CD1c-positive myeloid dendritic cell (primary cell): ENCODE results near the gene CR1.
"Not testable (repeated sequence)": the region's sequence is repeated elsewhere in the genome, so short reads cannot be mapped to it uniquely, and the experiment has no call there.

Experiments
- DNase-seq: peaks from one replicate; pipeline ENCODE4 v3.0.0-alpha.2; 2016; ENCODE audit errors: extremely low spot score

The CR1 gene

GRCh38 chr1:207503950-207504349, 8.0 kb downstream of the CR1 start:
- DNase-seq, result no peak

- DNase-seq, result no peak
Measured at GRCh38 chr1:207504438-207504837, 8.5 kb downstream of the CR1 start.

GRCh38 chr1:207510444-207510843, 14.5 kb downstream of the CR1 start:
- no peak for DNase-seq

- DNase-seq, result no peak
Measured at GRCh38 chr1:207514890-207515289, 18.9 kb downstream of the CR1 start.

- DNase-seq, result no peak
Measured at GRCh38 chr1:207516729-207517128, 20.8 kb downstream of the CR1 start.

- no peak for DNase-seq
Measured at GRCh38 chr1:207518608-207519236, 22.8 kb downstream of the CR1 start.

- DNase-seq, result no peak
Measured at GRCh38 chr1:207519505-207520399, 23.8 kb downstream of the CR1 start.

GRCh38 chr1:207520400-207521345, 24.7 kb downstream of the CR1 start:
- DNase-seq, result not testable (repeated sequence)

- DNase-seq, result not testable (repeated sequence)
Measured at GRCh38 chr1:207525239-207525638, 29.3 kb downstream of the CR1 start.

GRCh38 chr1:207528401-207528800, 32.4 kb downstream of the CR1 start:
- not testable (repeated sequence) for DNase-seq

GRCh38 chr1:207536263-207536662, 40.3 kb downstream of the CR1 start:
- not testable (repeated sequence) for DNase-seq

GRCh38 chr1:207546677-207547357, 50.9 kb downstream of the CR1 start:
- not testable (repeated sequence) for DNase-seq

GRCh38 chr1:207554823-207555222, 58.9 kb downstream of the CR1 start:
- DNase-seq, result not testable (repeated sequence)

GRCh38 chr1:207565546-207566468, 69.8 kb downstream of the CR1 start:
- DNase-seq, result peak; percentile 6

GRCh38 chr1:207571926-207572325, 76.0 kb downstream of the CR1 start:
- DNase-seq, result not testable (repeated sequence)

GRCh38 chr1:207573074-207573473, 77.1 kb downstream of the CR1 start:
- DNase-seq, result not testable (repeated sequence)

- not testable (repeated sequence) for DNase-seq
Measured at GRCh38 chr1:207575381-207575780, 79.4 kb downstream of the CR1 start.

- DNase-seq, result no peak
Measured at GRCh38 chr1:207578796-207579435, 83.0 kb downstream of the CR1 start.

GRCh38 chr1:207579436-207579799, 83.5 kb downstream of the CR1 start:
- DNase-seq, result peak; percentile 38
